ENCODE measurements around the gene SULT1C3. TPM values are rescaled to one million over a fixed set of nuclear protein-coding genes. Genes with fewer than 3 reads are reported as not detected.

The SULT1C3 gene
- total and polyA plus RNA-seq, 2 of the 8 experiments (the other 6 are each of a cell fraction or from before 2014, with no cell fraction given), result not detected

- TF ChIP-seq CHD7 (IDR thresholded peaks at IDR 0.05; ENCODE audit: insufficient replicate concordance, low read length), result no peak
- no peak for TF ChIP-seq RXRA (IDR thresholded peaks at IDR 0.05; ENCODE audit: insufficient read depth, low read depth, low read length)
- TF ChIP-seq EGR1 (IDR thresholded peaks at IDR 0.05; ENCODE audit: borderline replicate concordance, low read depth, low read length), result no peak
- no peak for TF ChIP-seq ZNF274 (IDR thresholded peaks at IDR 0.05; ENCODE audit: borderline replicate concordance, extremely low read depth, low read length)
Measured at GRCh38 chr2:108212671-108213070, 27.1 kb upstream of the SULT1C3 start (continued).

Data from H1 (cell line).